NCI-H2029 treated with DMSO at 0.1 percent for 48 hours (cell line): ENCODE measurements around the gene OR52K2.
"Not testable (repeated sequence)": the region's sequence is repeated elsewhere in the genome, so short reads cannot be mapped to it uniquely, and the experiment has no call there.

Source experiments
- DNase-seq: peaks from one replicate; lab custom pipeline; 2025; lab: John Stamatoyannopoulos, UW

The OR52K2 gene

GRCh38 chr11:4480577-4481239 is 31.6 kb downstream of the OR52K2 start:
- no peak for DNase-seq

GRCh38 chr11:4481240-4481582 is 32.1 kb downstream of the OR52K2 start:
- DNase-seq, result no peak

- DNase-seq, result no peak
Measured at GRCh38 chr11:4482445-4482844, 33.4 kb downstream of the OR52K2 start, which contains the start of gene OR52K1. TSS of gene OR52K1 (plus strand) at chr11:4482646. CDS start at chr11:4488901, 6,255 bp downstream.

DNA sequence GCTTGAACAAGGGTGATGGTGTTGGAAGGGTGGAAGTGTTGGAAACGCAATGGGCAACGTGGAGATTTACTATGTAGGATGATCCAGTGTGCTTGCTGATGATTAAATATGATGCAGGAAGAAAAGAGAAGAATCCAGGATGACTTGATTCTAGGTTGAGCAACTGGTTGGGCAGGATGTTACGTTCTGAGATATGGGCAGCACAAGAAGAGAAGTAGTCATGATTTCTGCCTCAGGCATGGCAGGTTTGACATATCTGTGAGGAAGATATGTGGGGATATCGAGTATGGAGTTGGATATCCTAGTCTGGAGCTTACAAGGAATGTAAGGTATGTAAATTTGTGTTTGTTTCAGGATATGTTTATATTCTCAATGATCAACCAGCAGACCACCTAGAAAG is 35.2 kb downstream of the OR52K2 start:
- no peak for DNase-seq

DNA sequence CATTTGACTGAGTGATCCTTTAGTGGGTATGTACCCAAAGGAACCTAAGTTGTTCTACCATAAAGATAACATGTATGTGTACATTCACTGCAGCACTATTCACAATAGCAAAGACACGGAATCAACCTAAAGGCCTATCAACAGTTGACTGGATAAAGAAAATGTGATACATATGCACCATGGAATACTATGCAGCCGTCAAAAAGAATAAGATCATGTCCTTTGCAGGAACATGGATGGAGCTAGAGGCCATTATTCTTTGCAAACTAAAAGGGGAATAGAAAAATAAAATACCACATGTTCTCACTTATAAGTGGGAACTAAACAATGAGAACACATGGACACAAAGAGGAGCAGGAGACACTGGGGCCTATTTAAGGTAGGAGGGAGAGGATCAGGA is 42.3 kb downstream of the OR52K2 start:
- not testable (repeated sequence) for DNase-seq

- no peak for DNase-seq
Measured at GRCh38 chr11:4491878-4492606, 42.9 kb downstream of the OR52K2 start.

DNA sequence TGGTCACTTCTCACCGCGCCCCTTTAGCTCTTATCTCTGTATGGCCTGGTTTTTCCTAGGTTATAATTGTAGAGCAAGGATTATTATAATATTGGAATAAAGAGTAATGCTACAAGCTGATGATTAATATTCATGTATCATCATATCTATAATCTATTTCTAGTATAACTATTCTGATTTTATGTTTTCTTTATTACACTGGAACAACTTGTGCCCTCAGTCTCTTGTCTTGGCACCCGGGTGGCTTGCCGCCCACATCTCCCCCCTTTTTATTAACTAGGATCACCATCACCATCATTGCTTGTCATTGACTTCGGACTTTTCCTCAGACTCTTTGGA is 44.4 kb downstream of the OR52K2 start:
- no peak for DNase-seq

DNA sequence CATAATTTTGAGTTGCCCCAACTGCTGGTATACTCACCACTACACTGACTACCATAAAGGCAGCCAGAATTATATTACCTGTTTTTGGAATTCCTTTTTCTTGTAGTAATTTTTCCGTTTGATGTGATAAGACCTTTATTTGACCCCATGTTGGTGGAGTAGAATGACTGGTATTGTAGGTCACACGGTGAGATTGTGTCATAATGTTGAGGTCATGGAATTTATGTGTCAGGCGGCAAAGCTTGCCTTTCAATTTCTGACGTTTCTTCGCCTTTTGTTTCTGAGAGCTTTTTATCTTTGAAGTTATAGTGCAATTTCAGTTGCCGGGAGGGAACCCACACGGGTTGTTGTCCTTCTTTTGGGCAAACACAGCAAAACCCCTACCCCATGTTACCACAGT is 46.4 kb downstream of the OR52K2 start:
- no peak for DNase-seq

DNA sequence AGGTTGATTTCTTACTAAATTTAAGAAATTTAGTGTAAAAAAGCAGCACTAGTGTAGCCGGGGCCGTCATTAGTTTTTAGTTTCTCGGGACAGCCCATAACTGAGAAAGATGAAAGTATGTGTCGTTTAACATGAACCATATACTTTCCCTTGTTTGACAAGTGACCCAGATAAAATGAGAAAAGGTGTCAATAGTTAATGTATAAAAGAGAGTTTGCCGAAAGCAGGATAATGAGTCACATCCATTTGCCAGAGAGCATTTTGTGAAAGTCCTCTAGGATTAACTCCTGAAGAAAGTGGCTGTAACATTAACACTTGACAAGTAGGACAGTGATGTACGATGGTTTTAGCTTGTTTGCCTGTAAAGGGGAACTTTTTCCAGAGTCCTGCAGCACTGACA is 46.9 kb downstream of the OR52K2 start:
- DNase-seq, result no peak

DNA sequence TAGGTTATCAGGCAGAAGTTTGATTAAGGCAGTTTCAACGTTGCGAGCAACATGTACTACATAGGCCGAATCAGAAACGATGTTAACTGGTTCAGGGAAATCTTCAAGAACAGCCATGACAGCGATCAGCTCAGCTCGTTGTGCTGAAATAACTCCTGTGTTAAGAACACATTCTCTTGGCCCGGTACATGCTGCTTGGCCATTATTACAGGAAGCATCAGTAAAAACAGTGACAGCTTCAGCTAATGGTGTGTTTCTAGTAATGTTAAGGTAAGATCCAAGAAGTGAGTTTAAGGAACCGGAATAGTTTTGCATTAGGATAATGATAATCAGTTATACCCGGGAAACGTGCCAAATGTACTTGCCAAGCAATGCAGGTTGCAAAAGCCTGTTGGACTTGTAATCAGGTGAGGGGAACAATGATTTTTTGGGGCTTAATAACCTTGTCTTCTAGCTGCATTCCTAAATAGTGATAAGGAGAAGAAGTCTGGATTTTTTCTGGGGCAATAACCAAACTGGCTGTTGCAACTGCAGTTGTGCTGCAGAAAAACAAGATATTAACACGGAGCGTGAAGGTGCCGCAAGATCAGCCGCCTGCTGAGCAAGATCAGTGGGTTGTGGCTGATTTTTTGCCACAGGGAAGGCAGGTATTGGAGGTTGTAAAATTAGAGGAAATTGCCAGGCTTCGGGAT is 47.6 kb downstream of the OR52K2 start:
- DNase-seq, result no peak
